Heart left ventricle (tissue), 16 donors: ENCODE data around the gene NTRK3. TPM values are rescaled to one million over a fixed set of nuclear protein-coding genes. Genes with fewer than 3 reads are reported as not detected.

Experiments
- ATAC-seq, 4 donors: fragments of 200-7000 bp; cut with Tn5 transposase; one replicate each; pipeline ENCODE4 v1.9.1; 2020 to 2022; ENCODE audit warnings: moderate library complexity in 4 of 4, mild to moderate bottlenecking in 3 of 4, moderate number of reproducible peaks in 1 of 4
- DNase-seq, 5 donors: peaks; one replicate each; pipeline ENCODE4 v3.0.0-alpha.2; 2020
- H3K27ac ChIP-seq, 12 donors: fragments of 200-600 bp; sonication (generic) in 4 of 12; one replicate each; pipeline versions ENCODE4 v1.5.0 to v1.8.0; 2016 to 2022; ENCODE audit warnings: mild to moderate bottlenecking in 2 of 12
- H3K27me3 ChIP-seq, 9 donors: fragments of 200-600 bp; sonication (generic) in 2 of 9; one replicate each; pipeline versions ENCODE4 v1.5.1 to v1.8.0; 2016 to 2022; ENCODE audit warnings: mild to moderate bottlenecking in 3 of 9
- H3K36me3 ChIP-seq, 9 donors: fragments of 200-600 bp; sonication (generic) in 2 of 9; one replicate each; pipeline versions ENCODE4 v1.5.0 to v1.8.0; 2018 to 2022; ENCODE audit warnings: mild to moderate bottlenecking in 2 of 9
- H3K4me1 ChIP-seq, 12 donors: fragments of 200-600 bp; sonication (generic) in 4 of 12; one replicate each; pipeline versions ENCODE4 v1.5.0 to v1.8.0; 2016 to 2022; ENCODE audit warnings: mild to moderate bottlenecking in 3 of 12
- H3K4me3 ChIP-seq, 12 donors: fragments of 200-600 bp; sonication (generic) in 4 of 12; one replicate each; pipeline versions ENCODE4 v1.5.0 to v1.8.0; 2017 to 2022; ENCODE audit warnings: mild to moderate bottlenecking in 9 of 12, moderate library complexity in 4 of 12
- H3K9me3 ChIP-seq, 12 donors: fragments of 200-600 bp; sonication (generic) in 4 of 12; one replicate each; pipeline versions ENCODE4 v1.5.0 to v1.8.0; 2016 to 2022; ENCODE audit warnings: mild to moderate bottlenecking in 1 of 12
- POLR2A ChIP-seq, 2 donors: fragments of 450-650 bp; IDR thresholded peaks; one replicate each; pipeline ENCODE4 v1.6.1; 2017; ENCODE audit warnings: antibody characterized with exemption in 2 of 2, mild to moderate bottlenecking in 2 of 2, moderate library complexity in 2 of 2
- WGBS, 4 donors: extraction: QIAGEN DNeasy Blood & Tissue Kit in 2 of 4; methylation state at CpG; one replicate each; pipeline versions ENCODE4 v1.1.5 to v1.1.7; 2013 to 2018; 5-methylcytosine and 5-hydroxymethylcytosine counted together
- intact Hi-C, 10 donors: fragments of 100-400 bp; cut with DNase I; formaldehyde crosslinking; loops; one replicate each; pipeline versions ENCODE4 v1.11.1 to v1.14.2; 2022
- polyA plus RNA-seq, 2 donors: library from polyadenylated mRNA; stranded (reverse); fragments of 200-250 nt; gene quantifications; one replicate each; pipeline ENCODE4 v1.2.3, GENCODE V29; 2013
- total RNA-seq, 9 donors: library from RNA; depleted of rRNA in 2 of 9; stranded (reverse); fragments of >200 nt in 2 of 9; fragmentation: NEBNext Ultra II Directional in 3 of 9; extraction: Animal tissue kit (Norgen Biotek cat#: 25700) in 3 of 9; gene quantifications; one replicate each; pipeline versions ENCODE4 v1.1.0 to v1.2.4, GENCODE V29; 2016 to 2023
- TF ChIP-seq, protein P1 (sequence below), 12 donors: fragments of 200-600 bp; sonication (generic) in 4 of 12; IDR thresholded peaks; one replicate each; pipeline versions ENCODE4 v1.5.0 to v1.8.0; 2018 to 2022; ENCODE audit warnings: antibody characterized with exemption in 12 of 12, mild to moderate bottlenecking in 5 of 12
- donor health status: ischemic (EF 13 %, LVEDD 7.1; RV severe dilation, severe dysfunction).
- donor health status: healthy with polysubstance abuse.
- donor health status: DM: no; HTN: yes; CAD: no.
- donor health status: DM: no; HTN: no; CAD: no.
- donor health status: ischemic (EF 25% LVEDD 6.9; RV normal size, moderate dysfunction).
- donor health status: ischemic (EF 25% LVEDD 5.7; RV mildly dilated, moderate dysfunction).
- donor health status: healthy.
- donor health status: DM: yes; HTN: yes; CAD: no.
- donor health status: ischemic (EF 35%, LVEDD 5.7; RV mildly dilated, moderate dysfunction).
- donor health status: nonischemic (EF 11% LVEDD 7.7; RV severe dilation, severe dysfunction).
- donor health status: DM: yes; HTN: yes; CAD: no.
- donor health status: PGD.
- donor health status: ischemic (EF 29% LVEDD 5.4; RV normal size, mild dysfunction).
- donor health status: nonischemic (EF 23%, LVEDD 6.1; RV moderate dilation, normal function).

NTRK3 gene
- total and polyA plus RNA-seq, 11 donors: 0.53 to 6.8 (median 2.0) TPM

DNA sequence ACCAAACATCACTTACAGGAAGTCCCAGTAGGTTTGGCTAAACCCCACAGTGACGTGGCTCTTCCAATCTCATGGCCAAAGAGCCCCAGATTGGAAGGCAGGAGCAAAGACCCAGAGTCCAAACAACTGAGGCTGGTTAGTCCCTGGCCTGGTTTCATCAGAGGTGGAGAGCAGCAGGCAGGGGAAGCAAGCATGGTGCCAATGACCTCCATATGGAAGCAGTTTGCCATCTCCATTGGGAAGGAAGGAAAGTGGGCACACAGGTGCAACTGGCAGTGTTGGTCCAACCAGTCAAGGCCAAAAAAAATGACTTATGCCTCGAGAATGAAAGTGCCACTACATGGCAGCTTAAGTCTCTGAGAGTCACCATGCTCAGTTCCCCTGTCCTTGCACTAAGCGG is 175.9 kb downstream of the NTRK3 start:
- no peaks in the 10 kb centered on the region for H3K9me3 ChIP-seq
- 71 to 82% (median 77%) methylated on average over 3 of the region's 3 CpGs for WGBS, 4 donors
- DNase-seq: no peak
- intact Hi-C loops: no loop called here
- H3K27me3 ChIP-seq: no peaks in the 10 kb centered on the region
- H3K4me3 ChIP-seq: no peak overlapping the region
- peaks cover 0 to 11% (median 0%) of the 10 kb centered on the region in 12 donors for H3K4me1 ChIP-seq
- ATAC-seq: no peak
- H3K27ac ChIP-seq: no peak overlapping the region
- no peak for TF ChIP-seq POLR2A (IDR thresholded peaks at IDR 0.05)
- TF ChIP-seq, protein P1, sequence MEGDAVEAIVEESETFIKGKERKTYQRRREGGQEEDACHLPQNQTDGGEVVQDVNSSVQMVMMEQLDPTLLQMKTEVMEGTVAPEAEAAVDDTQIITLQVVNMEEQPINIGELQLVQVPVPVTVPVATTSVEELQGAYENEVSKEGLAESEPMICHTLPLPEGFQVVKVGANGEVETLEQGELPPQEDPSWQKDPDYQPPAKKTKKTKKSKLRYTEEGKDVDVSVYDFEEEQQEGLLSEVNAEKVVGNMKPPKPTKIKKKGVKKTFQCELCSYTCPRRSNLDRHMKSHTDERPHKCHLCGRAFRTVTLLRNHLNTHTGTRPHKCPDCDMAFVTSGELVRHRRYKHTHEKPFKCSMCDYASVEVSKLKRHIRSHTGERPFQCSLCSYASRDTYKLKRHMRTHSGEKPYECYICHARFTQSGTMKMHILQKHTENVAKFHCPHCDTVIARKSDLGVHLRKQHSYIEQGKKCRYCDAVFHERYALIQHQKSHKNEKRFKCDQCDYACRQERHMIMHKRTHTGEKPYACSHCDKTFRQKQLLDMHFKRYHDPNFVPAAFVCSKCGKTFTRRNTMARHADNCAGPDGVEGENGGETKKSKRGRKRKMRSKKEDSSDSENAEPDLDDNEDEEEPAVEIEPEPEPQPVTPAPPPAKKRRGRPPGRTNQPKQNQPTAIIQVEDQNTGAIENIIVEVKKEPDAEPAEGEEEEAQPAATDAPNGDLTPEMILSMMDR (IDR thresholded peaks at IDR 0.05): no peak
- no peaks in the 10 kb centered on the region for H3K36me3 ChIP-seq

DNA sequence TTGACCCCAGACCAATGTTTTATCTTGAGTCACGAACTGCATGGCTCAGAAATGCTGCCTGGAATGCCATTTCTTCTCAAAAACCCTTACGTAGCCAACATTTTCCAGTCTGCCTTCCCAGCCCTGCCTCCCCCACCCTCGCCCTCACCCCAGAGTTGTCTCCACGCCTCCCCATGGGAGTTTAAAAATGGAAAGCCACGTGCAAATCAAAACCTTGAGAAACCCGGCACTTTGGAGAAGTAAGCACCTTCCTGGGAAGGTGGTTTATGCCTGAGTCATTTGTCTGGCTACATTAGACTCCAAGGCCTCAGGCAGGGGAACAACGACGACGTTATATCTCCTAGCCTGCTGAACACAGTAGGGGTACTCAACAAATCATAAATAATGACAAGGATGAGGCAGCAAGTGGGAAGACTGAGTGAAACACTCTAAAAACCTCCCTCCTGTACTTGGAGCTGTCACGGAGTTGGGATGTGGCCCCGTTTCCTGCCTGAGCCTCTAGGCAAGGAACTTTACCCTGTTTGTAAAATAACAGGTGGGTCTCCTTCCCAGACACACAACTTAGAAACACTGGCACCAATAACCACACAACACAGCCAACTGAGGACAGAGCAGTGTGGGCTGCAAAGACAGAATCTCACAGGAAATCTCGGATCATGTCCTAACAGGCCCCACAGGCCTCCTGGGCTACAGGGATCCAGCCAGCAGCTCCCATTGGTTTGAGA is 179.1 kb downstream of the NTRK3 start:
- no peaks in the 10 kb centered on the region for H3K27me3 ChIP-seq
- intact Hi-C loops: no loop called here
- DNase-seq (no peak), ATAC-seq (no peak)
- no peaks in the 10 kb centered on the region for H3K4me1 ChIP-seq
- no peak overlapping the region for H3K4me3 ChIP-seq
- H3K27ac ChIP-seq: no peak overlapping the region
- H3K9me3 ChIP-seq: no peaks in the 10 kb centered on the region
- TF ChIP-seq, protein P1 (IDR thresholded peaks at IDR 0.05): no peak
- TF ChIP-seq POLR2A (IDR thresholded peaks at IDR 0.05): no peak
- no peaks in the 10 kb centered on the region for H3K36me3 ChIP-seq
- WGBS, 4 donors: 67 to 74% (median 69%) methylated on average over 12 of the region's 12 CpGs

DNA sequence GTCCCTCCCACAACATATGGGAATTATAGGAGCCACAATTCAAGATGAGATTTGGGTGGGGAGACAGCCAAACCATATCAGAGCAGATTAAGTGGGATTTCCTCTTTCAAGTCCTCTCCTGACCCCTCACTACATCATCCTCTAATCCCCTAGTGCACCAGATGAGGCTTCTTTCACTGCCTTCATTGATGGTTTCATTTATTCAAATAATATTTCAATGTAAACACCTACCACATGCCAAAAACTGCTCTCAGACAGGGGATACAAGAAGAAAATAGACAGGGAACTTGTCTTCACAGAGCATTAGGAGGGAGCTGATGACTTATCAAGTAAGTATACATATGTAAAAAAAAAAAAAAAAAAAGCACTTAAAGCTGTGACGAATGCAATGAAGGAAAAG is 180.2 kb downstream of the NTRK3 start:
- 73 to 81% (median 78%) methylated on average over 1 of the region's 1 CpG for WGBS, 4 donors
- no peaks in the 10 kb centered on the region for H3K36me3 ChIP-seq
- H3K4me1 ChIP-seq: no peaks in the 10 kb centered on the region
- H3K27ac ChIP-seq: no peak overlapping the region
- H3K9me3 ChIP-seq: no peaks in the 10 kb centered on the region
- no peak for ATAC-seq
- no peak for DNase-seq
- no peak overlapping the region for H3K4me3 ChIP-seq
- TF ChIP-seq, protein P1 (IDR thresholded peaks at IDR 0.05): no peak
- no peak for TF ChIP-seq POLR2A (IDR thresholded peaks at IDR 0.05)
- intact Hi-C loops: no loop called here
- H3K27me3 ChIP-seq: no peaks in the 10 kb centered on the region

DNA sequence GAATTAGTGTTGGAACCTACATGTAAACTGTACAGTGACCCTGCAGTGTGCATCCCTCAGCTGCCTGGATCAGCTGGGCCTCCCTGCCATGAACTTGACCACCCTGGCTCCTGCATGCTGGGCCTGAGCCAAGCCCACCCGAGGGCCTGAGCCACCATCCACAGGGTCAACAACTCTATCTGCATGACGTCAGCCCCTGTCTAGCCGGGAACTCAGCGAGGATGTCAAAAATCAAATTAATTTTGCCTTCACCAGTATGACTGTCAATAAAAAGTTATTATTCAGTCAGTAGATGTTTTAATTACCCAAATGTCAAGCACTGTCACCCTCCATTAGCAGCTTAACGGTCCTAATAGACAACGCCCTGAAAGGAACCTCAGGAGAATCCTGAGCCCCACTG is 181.4 kb downstream of the NTRK3 start:
- no peaks in the 10 kb centered on the region for H3K27me3 ChIP-seq
- DNase-seq (no peak), ATAC-seq (no peak)
- H3K9me3 ChIP-seq: no peaks in the 10 kb centered on the region
- no peaks in the 10 kb centered on the region for H3K4me1 ChIP-seq
- H3K36me3 ChIP-seq: no peaks in the 10 kb centered on the region
- WGBS, 4 donors: 71 to 77% (median 74%) methylated on average over 5 to 6 of the region's 6 CpGs
- no peak overlapping the region for H3K4me3 ChIP-seq
- H3K27ac ChIP-seq: no peak overlapping the region
- TF ChIP-seq, protein P1 (IDR thresholded peaks at IDR 0.05): no peak
- TF ChIP-seq POLR2A (IDR thresholded peaks at IDR 0.05): no peak
- intact Hi-C loops: no loop called here
